Measurements from ENCODE around the gene EXOSC1. TPM values are rescaled to one million over a fixed set of nuclear protein-coding genes. Genes with fewer than 3 reads are reported as not detected.
"Not testable (repeated sequence)": the region's sequence is repeated elsewhere in the genome, so short reads cannot be mapped to it uniquely, and the experiment has no call there.

Gene EXOSC1
- total RNA-seq, 1 experiment from 2014 or later, result 56.5 TPM

GRCh38 chr10:97407952-97408248 is 37.9 kb downstream of the EXOSC1 start:
- peaks cover 4% of the 10 kb centered on the region for H3K4me1 Mint-ChIP-seq (ENCODE audit: insufficient read depth, unreplicated experiment)
- DNase-seq (ENCODE audit: unreplicated experiment), result no peak
- ChIA-PET POLR2A (interaction anchor here (0.6 to 2.1 kb wide), 4 partner anchors 14 to 37 kb away, joined by 3 to 7 read pairs (median 4); no protein-coding TSS in a partner anchor), CTCF (interaction anchor here (0.7 to 2.7 kb wide), 16 partner anchors 12 to 262 kb away, joined by 3 to 16 read pairs (median 4); no protein-coding TSS in a partner anchor)
- intact Hi-C loops (cut with micrococcal nuclease), result loop anchor here (1.0 kb wide), 4 partner anchors 17 to 204 kb away; partner anchors contain the start of genes EXOSC1 and ZDHHC16
- TF ChIP-seq CTCF (IDR thresholded peaks at IDR 0.05; ENCODE audit: unreplicated experiment), result no peak
- no peaks in the 10 kb centered on the region for H3K9me3 Mint-ChIP-seq (ENCODE audit: unreplicated experiment)
- BruUV-seq (replicated peaks), result no TSS peak
- peaks cover 3% of the 10 kb centered on the region for H3K36me3 Mint-ChIP-seq (ENCODE audit: insufficient read depth, unreplicated experiment)
- H3K4me3 Mint-ChIP-seq (ENCODE audit: unreplicated experiment), result no peak overlapping the region
- no peak overlapping the region for H3K27ac Mint-ChIP-seq (ENCODE audit: low read depth, unreplicated experiment)
- H3K27me3 Mint-ChIP-seq (ENCODE audit: insufficient read depth, unreplicated experiment), result no peaks in the 10 kb centered on the region

DNA sequence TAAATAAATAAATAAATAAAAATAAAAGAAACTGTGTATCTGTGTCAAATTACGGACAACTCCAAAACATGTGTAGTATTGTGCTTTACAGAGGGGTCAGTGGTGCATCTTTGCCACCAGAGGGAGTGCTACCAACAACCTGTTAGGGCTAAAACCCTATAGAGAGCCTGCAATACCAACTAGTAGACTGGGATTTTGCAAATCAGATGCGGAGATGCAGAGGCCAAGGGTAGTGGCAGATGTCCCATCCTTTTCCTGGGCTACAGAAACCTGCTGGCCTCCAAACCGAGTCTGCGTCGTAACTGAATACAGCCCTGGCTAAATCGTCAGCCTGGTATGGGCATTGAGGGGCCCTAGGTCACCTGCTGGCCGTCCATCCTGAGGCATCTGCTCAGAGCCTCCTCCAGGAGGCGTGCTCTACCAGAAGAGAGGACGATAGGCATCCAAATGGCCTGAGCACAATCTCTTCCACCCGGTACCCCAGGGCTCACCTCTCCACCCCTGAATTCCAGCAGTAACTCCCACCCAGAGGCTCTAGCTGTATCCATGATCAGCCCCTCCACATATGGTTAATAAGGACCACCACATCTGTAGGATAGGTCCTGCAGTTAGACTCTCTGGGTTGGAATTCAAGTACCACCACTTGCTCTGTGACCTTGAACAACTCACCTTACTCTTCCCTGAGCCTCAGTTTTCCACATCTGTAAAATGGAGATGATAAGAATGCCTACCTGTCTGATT is 38.4 kb downstream of the EXOSC1 start:
- DNase-seq (ENCODE audit: unreplicated experiment), result peak; percentile 85
- CTCF ChIA-PET, result interaction anchor here (0.7 to 2.7 kb wide), 18 partner anchors 13 to 263 kb away, joined by 3 to 16 read pairs (median 5); no protein-coding TSS in a partner anchor
- Mint-ChIP-seq H3K27ac (ENCODE audit: low read depth, unreplicated experiment) (no peak overlapping the region), H3K27me3 (ENCODE audit: insufficient read depth, unreplicated experiment) (no peaks in the 10 kb centered on the region), H3K4me3 (ENCODE audit: unreplicated experiment) (no peak overlapping the region), H3K4me1 (ENCODE audit: insufficient read depth, unreplicated experiment) (no peaks in the 10 kb centered on the region), H3K9me3 (ENCODE audit: unreplicated experiment) (no peaks in the 10 kb centered on the region), H3K36me3 (ENCODE audit: insufficient read depth, unreplicated experiment) (peaks cover 6% of the 10 kb centered on the region)
- BruUV-seq (replicated peaks), result no TSS peak
- POLR2A ChIA-PET, result interaction anchor here (0.6 to 2.1 kb wide), 13 partner anchors 12 to 329 kb away, joined by 3 to 14 read pairs (median 4); partner anchors contain the start of genes FRAT1 and FRAT2
- peak; percentile 76 for TF ChIP-seq CTCF (IDR thresholded peaks at IDR 0.05; ENCODE audit: unreplicated experiment)
- intact Hi-C loops (cut with micrococcal nuclease), result loop anchor here (1.0 kb wide), 4 partner anchors 18 to 205 kb away; partner anchors contain the start of genes EXOSC1 and ZDHHC16

- H3K4me1 Mint-ChIP-seq (ENCODE audit: insufficient read depth, unreplicated experiment); H3K27me3 Mint-ChIP-seq (ENCODE audit: insufficient read depth, unreplicated experiment); H3K36me3 Mint-ChIP-seq (ENCODE audit: insufficient read depth, unreplicated experiment); intact Hi-C loops (cut with micrococcal nuclease); H3K27ac Mint-ChIP-seq (ENCODE audit: low read depth, unreplicated experiment); H3K9me3 Mint-ChIP-seq (ENCODE audit: unreplicated experiment); BruUV-seq (replicated peaks); H3K4me3 Mint-ChIP-seq (ENCODE audit: unreplicated experiment): not testable (repeated sequence)
- ChIA-PET POLR2A (interaction anchor here (0.7 to 1.7 kb wide), 11 partner anchors 13 to 330 kb away, joined by 3 to 14 read pairs (median 4); partner anchors contain the start of genes FRAT1 and FRAT2), CTCF (interaction anchor here (0.7 to 2.7 kb wide), 11 partner anchors 8 to 269 kb away, joined by 3 to 8 read pairs (median 4); no protein-coding TSS in a partner anchor)
- peak; percentile 45 for DNase-seq (ENCODE audit: unreplicated experiment)
Measured at GRCh38 chr10:97406483-97406882, 39.3 kb downstream of the EXOSC1 start.

GRCh38 chr10:97406064-97406463 is 39.7 kb downstream of the EXOSC1 start:
- ChIA-PET POLR2A (interaction anchor here (0.7 to 1.7 kb wide), 8 partner anchors 17 to 330 kb away, joined by 3 to 14 read pairs (median 4); partner anchors contain the start of genes FRAT1 and FRAT2), CTCF (interaction anchor here (0.7 to 2.7 kb wide), 10 partner anchors 9 to 270 kb away, joined by 3 to 8 read pairs (median 4); no protein-coding TSS in a partner anchor)
- DNase-seq (ENCODE audit: unreplicated experiment), result no peak
- no peak overlapping the region for H3K27ac Mint-ChIP-seq (ENCODE audit: low read depth, unreplicated experiment)
- H3K9me3 Mint-ChIP-seq (ENCODE audit: unreplicated experiment), result no peaks in the 10 kb centered on the region
- BruUV-seq (replicated peaks), result no TSS peak
- peaks cover 6% of the 10 kb centered on the region for H3K36me3 Mint-ChIP-seq (ENCODE audit: insufficient read depth, unreplicated experiment)
- no peak for TF ChIP-seq CTCF (IDR thresholded peaks at IDR 0.05; ENCODE audit: unreplicated experiment)
- intact Hi-C loops (cut with micrococcal nuclease), result no loop called here
- no peaks in the 10 kb centered on the region for H3K27me3 Mint-ChIP-seq (ENCODE audit: insufficient read depth, unreplicated experiment)
- no peak overlapping the region for H3K4me3 Mint-ChIP-seq (ENCODE audit: unreplicated experiment)
- no peaks in the 10 kb centered on the region for H3K4me1 Mint-ChIP-seq (ENCODE audit: insufficient read depth, unreplicated experiment)
